Measurements from ENCODE around the gene CTR9.

DNA sequence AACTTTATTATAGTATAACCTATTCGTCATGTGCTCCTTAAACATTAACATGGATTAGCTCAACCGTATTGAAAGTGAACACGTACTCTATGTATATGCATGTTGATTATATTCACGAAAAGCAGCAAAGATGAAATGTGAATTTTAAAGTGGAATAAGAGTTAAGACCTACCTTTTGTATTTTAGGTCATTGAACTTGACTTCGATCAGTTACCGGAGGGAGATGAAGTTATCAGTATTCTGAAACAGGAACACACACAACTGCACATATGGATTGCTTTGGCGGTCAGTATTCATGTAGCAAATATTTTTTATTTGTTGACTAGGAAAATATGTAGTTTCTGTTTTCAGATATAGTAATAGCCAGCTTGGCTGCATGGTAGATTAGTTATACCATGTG lies 1.4 kb downstream of the CTR9 start:
- TF ChIP-seq, protein P1, sequence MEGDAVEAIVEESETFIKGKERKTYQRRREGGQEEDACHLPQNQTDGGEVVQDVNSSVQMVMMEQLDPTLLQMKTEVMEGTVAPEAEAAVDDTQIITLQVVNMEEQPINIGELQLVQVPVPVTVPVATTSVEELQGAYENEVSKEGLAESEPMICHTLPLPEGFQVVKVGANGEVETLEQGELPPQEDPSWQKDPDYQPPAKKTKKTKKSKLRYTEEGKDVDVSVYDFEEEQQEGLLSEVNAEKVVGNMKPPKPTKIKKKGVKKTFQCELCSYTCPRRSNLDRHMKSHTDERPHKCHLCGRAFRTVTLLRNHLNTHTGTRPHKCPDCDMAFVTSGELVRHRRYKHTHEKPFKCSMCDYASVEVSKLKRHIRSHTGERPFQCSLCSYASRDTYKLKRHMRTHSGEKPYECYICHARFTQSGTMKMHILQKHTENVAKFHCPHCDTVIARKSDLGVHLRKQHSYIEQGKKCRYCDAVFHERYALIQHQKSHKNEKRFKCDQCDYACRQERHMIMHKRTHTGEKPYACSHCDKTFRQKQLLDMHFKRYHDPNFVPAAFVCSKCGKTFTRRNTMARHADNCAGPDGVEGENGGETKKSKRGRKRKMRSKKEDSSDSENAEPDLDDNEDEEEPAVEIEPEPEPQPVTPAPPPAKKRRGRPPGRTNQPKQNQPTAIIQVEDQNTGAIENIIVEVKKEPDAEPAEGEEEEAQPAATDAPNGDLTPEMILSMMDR (IDR thresholded peaks at IDR 0.05): no peak
- TF ChIP-seq POLR2A (IDR thresholded peaks at IDR 0.05): no peak

Measured in heart left ventricle (tissue), 13 donors.